ENCODE measurements around the gene KRT72.

DNA sequence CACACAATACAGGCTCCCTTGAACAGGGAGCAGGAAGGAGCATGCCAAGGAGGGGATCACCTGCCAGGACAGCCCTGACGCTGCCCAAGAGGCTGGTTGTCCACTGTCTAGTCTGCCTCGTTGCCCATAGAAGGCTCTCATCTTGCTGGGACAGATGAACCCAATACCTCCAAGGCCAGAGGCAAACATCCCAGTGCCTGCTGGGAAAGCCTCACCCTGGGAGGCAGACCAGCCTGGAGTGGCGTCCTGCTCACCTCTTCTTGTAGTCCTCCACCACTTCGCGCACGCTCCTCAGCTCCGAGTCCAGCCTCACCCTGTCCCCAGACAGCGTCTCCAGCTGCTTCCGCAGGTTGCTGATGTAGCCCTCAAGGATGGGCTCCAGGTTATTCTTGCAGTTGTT, 14.6 kb upstream of the KRT72 start:
- TF ChIP-seq, protein P1, sequence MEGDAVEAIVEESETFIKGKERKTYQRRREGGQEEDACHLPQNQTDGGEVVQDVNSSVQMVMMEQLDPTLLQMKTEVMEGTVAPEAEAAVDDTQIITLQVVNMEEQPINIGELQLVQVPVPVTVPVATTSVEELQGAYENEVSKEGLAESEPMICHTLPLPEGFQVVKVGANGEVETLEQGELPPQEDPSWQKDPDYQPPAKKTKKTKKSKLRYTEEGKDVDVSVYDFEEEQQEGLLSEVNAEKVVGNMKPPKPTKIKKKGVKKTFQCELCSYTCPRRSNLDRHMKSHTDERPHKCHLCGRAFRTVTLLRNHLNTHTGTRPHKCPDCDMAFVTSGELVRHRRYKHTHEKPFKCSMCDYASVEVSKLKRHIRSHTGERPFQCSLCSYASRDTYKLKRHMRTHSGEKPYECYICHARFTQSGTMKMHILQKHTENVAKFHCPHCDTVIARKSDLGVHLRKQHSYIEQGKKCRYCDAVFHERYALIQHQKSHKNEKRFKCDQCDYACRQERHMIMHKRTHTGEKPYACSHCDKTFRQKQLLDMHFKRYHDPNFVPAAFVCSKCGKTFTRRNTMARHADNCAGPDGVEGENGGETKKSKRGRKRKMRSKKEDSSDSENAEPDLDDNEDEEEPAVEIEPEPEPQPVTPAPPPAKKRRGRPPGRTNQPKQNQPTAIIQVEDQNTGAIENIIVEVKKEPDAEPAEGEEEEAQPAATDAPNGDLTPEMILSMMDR (optimal IDR thresholded peaks at IDR 0.05 in 1 of 3, IDR thresholded peaks at IDR 0.05 in 1 of 3, conservative IDR thresholded peaks at IDR 0.05 in 1 of 3; ENCODE audit: extremely low read depth in 1 of 3, insufficient read depth in 2 of 3, low read length in 3 of 3), result no peak
- TF ChIP-seq EZH2 (IDR thresholded peaks at IDR 0.05; ENCODE audit: low read length), result no peak

Data from keratinocyte (primary cell).